Daoy (cell line): ENCODE measurements around the gene ATP2B1. TPM values are rescaled to one million over a fixed set of nuclear protein-coding genes. Genes with fewer than 3 reads are reported as not detected.
"Not testable (repeated sequence)": the region's sequence is repeated elsewhere in the genome, so short reads cannot be mapped to it uniquely, and the experiment has no call there.

Source experiments
- DNase-seq: peaks from one replicate; pipeline ENCODE4 v3.0.0-alpha.2; 2015; ENCODE audit warnings: low read depth
- total RNA-seq: library from RNA; depleted of rRNA; stranded (reverse); fragments of >200 nt; shearing (Covaris generic); gene quantifications from 2 replicates; pipeline ENCODE4 v1.2.3, GENCODE V29; 2014

Gene ATP2B1
- total RNA-seq, 1 experiment from 2014 or later = 37.0 TPM

DNA sequence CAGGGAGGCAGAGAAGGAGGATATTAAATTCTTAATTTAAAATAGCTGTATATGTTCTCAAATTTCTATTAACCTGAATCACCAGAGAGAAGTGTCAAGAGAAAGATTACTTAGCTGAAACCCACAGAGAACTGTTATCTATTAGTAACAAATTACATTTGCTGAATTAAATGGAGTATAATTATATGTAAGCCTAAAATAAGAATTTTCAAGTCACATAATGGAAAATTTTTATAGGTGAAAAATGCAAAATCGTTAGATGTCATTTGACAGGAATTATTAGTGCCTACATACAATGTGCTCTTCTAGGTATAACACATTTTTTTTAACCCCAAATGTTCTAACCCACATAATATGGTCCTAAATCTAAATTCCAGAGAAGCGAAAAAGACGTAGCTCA, 4.1 kb upstream of the ATP2B1 start:
- DNase-seq = no peak

DNA sequence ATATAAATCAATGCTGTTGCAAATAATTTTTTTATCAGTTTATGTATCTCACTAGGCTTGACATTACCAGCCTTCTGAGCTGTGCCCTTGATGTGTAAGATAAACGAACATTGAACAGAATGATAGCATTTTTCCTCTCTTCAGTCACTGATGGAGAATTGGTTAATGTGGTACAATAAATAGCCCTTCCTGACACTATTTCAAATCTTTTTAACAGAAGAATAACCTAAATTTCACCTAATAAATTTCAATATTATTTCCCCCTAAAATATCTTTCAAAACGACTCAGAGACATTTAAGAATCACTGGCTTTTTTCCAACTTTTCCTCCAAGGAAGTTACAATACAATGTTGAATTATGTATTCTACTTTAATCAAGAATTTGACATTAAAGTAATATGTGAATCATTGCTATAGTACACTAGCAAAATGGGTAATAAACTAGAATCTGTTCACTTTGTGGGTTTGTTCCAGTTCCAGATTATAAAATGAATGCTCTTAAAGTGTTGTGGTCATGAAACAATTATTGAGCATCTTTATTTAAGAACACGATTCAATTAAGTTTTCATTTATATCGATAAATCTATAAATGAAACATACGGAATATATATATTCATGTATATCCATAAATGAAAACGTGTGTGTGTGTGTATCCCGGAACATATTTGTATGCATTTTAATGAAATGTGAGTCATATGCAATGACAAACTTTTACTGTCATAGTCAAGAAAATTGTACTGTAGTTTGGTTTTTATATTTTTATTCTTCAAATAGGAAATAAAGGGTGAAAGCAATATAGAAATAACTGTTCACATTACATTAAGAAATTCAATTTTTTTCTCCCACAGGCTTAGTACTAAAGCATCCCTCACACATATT, 2.5 kb upstream of the ATP2B1 start:
- no peak for DNase-seq

DNA sequence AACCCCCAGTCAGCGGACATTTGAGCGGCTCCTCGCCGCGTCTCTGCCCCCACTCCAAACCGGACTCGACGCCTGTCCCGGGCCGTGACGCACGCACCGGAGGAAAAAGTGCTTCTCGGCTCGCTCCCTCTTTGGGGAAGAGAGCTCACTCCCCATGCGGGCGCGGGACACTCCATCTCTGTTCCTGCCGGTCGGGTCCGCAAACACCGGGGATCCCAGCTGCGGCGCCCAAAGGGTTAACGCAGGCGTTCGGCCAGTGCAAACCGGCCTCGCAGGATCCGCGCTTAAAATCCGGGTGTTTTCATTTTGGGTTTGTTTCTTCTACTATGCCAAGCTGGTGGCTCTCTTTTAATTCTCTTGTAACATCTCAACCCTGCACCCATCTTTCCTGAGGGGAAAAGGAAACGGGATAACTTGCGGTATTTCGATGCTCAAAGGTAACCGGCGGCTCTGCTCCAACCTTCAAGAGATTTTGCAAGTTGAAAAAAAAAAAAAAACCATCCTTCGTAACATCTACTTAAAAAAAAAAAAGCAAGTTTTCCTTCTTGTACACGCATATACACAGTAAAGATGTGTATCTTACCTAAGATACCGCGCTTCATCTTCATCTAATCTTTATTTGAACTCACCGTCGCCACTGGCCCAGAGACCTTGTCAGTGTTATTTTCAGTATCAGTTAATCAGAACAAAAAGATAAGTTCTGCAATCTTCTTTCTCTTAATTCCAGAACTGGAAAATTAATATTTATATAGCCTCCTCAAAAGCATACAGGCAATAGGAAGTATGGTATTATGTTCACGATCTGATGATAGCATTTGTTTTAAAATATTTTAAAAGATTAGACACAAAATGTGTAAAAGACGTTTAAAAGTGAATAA, 1.6 kb upstream of the ATP2B1 start:
- no peak for DNase-seq

DNA sequence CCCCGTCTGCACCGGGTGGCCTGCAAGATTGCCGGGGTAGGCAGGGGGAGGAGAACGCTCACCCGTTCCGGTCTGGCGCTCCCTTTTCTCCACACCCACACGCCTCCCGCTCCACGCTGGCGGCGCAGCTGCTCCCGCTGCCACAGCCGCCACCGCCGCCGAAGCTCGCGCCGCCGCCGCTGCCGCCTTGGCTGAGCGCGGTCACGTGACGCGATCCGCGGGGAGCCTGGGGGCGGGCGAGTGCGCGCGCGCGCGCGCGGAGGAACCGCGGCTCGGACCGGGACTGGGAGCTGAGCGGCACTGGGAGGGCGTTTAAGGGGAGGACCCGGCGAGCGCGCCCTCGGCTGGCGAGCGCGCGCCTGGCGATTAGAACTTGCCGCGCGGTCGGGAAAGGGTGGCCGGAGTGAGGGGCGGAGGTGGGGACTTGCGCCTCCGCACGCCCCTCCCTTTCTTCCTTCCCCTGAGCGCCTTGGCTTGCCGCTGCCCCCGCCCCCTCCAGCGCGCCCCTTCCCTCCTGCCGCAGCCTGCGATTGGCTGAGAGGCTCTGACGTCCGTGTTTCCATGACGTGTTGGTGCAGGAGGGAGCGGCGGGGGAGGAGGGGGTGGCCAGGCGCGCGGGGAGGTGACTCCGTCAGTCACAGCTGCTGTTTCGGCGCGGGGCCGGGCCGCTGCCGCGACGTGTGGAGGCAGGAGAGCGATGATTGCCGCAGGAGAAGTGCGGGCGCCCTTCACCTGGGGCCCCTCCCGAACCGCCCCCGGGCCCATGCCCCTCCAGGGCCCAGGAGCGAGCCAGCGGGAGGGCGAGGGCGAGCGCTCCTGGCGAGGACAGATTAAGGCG, 738 bp upstream of the ATP2B1 start:
- DNase-seq = peak; percentile 100

DNA sequence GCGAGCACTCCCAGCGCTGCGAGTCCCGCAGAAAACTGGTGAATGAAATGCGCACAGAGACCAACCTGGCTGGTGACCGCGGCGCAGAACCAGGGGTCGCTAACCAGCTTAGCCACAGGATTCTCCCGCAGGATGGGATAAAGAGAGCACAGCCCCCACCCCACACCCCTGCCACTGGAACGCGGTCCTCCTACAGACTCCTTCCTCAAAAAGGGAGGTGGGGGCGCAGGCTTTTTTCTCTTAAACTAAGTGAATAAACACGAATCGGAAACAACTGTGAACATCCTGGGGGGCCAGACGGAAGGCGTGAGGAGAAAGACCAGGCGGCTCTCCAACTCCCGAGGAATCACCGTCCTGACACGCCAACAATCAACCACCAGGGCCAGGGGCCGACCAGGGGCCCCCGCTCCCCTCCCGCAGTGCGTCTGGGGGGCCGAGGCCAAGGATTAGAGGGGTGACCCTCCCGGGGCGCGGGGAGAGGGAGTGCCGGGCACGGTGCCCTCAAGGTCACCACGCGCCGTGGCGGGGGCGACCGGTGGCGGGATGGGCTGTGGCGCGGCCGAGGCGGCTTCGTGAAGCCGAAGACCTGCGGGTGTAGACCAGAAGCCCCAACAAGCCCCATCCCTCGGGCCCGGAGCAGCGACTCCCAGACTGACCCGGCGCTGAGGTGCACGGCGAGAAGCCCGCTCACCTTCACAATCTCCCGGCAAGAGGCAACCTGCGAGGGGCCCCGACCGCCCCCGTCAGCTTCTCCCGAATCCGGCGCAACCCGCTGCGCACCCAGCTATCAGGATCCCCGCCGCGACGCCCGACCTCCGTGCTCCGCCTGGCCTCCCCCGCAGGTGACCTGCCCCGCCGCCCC, 704 bp downstream of the ATP2B1 start:
- peak; percentile 46 for DNase-seq

DNA sequence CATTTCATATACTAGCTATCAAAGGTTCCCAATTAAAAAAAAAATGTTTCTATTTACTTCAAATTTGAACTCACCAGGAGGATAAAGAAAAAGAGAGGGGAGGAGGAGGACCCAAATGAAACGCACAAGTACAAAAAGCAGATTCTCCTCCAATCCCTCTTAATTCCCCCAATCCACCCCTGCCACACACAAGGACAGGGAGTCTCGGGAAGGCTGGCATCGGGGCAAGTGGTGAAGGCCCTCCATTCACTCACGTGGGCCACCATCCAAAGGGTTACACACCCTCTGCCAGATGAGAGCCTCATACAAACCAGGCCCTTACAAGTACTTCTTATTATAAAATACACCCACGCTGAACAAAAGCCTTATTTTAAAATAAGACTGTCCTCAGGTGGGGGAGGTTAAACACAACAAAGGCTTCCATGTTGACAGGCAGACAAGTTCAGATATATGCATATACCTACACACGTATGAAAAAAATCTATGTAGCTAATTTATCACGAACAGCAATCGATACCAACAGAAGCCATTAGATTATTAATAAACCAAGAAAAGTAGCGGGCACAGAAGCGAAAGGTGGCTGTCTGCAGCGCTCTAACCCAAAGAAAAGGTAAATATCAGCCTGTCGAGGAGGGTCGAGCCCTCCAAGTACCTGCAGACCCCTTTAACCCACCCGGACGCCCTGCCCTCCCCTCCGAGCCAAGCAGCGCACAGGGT, 1.5 kb downstream of the ATP2B1 start:
- DNase-seq = peak; percentile 46

DNA sequence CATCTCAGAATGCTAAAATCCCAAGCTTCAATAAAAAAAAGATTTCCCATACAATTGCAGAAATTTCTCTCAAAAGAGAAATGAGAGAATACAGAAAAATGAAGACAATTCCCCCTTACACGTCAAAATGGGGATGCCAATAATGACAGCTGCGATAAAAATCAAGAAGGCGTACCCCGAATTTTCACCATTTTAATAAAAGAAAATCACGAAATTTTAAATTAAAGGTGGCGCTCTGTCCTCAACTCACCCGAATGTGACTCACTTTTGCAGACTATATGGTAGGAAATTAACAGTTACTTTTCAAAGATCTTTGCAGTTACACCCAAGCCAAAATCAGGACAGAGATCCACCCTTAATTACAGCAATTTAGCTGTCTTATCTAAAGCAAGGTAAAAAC, 2.1 kb downstream of the ATP2B1 start:
- no peak for DNase-seq

DNA sequence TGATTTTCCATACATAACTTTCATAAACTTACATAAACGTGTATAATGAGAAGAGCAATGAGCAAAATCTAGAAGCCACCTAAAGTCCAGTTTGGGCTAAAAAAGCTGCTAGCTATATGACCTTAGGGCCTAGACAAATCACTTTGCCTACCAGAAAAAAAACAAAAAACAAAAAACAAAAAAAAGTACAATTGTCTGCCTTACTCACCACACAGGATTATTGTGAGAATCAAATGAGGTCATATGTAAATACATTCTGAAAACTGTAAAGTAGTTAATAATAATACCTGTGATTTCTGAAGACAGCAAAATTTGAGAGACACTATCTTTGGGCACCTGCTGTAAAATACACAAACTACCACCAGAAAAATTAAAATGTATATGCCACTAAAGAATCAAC, 4.2 kb downstream of the ATP2B1 start:
- no peak for DNase-seq

DNA sequence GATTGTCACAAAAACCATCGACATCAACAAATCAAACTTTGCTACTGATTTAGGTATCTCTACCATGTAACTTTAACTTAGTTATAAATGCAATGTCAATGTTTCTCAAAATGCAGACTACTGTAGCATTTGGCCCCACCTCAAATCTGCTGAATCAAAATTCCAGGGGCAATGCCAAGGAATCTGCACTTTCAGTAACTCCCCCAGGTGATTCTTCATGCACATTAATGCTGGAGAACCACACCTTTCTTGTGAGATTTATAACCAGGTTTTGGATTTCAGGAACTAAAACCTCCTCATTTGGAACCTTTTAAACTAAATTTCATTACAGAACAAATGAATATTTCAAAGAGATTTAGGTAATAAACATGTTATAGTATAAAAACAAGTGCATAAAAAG, 4.9 kb downstream of the ATP2B1 start:
- no peak for DNase-seq

DNA sequence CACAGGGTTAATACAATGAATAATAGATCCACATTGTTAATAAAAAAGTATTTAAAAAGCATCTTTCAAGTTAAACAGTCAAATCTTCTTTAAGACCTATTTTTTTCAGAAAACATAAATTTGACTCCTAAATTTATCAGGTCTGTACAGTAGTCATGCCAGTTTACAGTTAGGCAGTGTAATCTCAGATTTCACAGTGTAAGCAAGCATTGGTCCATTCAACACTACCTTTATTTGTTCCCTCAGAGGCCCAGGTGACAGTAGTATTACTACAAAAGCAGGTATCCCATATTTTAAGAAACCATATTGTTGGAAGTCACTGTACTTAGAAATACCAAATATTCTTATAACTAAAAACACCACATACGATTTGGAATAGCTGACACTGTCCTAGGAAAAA, 6.1 kb downstream of the ATP2B1 start:
- no peak for DNase-seq

DNA sequence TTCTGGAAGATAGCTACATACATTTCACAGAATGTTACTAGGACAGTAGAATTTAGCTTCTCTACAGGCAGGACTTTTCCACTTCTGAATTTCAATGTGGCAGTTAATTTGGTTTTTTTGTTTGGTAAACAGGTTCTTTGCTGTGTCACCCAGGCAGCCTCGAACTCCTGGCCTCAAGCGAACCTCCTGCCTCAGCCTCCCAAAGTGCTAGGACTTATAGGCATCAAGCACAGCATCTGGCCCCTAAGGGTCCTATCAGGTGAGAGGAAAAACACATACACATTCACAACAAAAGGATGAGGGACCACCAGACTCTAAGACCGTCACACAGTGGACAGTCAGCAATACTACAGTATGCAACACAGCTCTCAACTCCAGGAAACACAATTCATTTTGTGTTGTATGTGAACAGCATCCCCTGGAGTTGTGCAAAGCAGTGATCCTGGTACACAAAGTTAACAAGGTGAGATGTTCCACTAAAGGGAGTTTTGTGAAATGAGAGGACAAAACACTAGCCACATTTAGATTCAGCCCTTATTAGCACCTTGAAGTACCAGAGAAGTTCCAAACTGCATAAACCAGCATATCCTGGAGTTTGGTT, 6.9 kb downstream of the ATP2B1 start:
- no peak for DNase-seq

DNA sequence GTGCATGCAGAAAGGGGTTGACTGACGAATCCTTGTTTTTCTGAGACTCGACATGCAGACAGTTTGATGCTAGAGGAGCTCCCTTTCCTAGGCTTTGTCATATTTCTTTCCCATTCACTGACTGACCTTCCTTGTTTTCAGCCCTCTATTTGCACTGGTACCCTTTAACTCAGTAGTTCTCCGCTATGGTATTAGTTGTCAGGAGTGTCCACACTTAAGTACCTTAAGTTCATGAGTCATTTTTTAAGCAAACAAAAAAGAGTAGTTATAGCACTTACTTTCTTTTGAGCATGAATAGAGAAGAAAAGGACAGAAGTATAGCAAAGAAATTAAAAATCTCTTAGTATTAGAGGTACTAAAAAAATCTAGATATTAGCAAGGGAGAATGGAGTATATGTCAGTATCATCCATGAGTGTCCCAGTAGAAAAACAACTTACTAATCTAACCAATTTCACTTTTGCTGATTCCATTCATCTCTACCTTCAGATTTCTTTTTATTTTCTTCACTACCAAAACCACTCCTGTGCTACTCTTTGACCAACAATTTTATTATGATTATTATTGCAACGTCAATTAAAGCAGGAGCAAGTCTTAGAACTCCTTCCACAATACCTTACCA, 8.3 kb downstream of the ATP2B1 start:
- DNase-seq = no peak

DNA sequence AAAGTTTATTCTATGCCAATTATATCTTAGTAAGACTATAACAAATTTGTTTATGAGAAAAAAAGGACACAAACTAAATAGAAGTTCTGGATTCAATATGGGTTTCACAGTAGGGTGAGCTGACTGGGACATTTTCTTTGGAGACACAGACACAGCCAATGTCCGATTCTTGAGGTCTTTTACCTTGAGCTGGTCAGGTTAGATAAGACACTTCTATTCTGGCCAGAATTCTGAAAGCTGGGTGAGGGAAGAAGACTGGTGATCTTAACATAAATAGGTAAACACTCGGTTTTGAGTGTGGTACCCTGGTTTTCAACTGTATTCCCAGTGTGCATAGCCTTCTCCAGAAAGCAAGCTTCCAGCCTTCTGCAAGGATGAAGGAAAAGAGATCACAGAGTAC, 10.0 kb downstream of the ATP2B1 start:
- DNase-seq = no peak

DNA sequence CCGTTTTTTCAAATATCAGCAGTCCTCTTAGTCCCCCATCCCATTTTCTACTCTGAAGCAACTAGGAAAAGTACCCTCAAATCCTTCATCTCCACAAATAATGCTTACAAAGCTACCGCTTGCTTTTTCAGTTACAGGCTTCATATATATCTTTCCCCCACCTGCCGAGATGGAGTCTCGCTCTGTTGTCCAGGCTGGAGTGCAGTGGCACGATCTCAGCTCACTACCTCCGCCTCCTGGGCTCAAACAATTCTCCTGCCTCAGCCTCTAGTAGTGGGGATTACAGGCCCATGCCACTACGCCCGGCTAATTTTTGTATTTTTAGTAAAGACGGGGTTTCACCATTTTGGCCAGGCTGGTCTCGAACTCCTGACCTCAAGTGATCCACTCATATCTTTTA, 10.9 kb downstream of the ATP2B1 start:
- not testable (repeated sequence) for DNase-seq

DNA sequence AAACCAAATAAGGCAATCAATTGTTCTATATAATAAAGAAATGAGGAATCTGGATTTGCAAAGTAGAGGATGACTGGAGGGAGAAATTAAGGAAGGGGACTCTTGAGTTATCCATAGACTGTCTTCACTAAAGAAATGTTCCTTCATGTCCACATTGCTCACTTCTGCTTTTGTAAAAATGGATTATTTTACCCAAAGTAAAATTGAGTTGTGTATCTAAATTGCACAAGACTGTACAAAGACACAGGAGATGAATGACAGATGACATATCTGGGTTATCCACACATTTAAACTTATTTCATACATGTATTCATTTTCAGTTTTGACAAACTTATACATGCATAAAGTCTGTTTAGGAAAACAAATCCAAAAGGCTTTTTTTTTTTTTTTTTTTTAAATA, 11.3 kb downstream of the ATP2B1 start:
- DNase-seq = no peak

DNA sequence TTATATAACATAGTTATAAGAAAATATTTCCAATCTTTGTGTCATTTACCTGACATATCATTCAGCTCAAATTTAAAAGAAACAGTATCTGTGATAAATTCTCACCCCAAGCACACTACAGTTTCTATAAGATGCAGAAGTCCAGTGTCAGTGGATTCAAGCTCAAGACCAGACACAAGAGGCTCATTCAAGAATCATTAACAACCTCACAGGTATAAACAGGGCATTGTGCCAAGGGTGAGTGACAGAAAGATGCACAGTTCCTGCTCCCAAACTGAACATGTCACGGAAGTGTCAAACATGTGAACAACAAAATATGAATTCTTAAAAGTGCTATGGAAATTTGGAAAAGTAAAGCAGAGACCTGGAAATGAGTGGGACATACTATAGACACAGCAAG, 12.8 kb downstream of the ATP2B1 start:
- no peak for DNase-seq

DNA sequence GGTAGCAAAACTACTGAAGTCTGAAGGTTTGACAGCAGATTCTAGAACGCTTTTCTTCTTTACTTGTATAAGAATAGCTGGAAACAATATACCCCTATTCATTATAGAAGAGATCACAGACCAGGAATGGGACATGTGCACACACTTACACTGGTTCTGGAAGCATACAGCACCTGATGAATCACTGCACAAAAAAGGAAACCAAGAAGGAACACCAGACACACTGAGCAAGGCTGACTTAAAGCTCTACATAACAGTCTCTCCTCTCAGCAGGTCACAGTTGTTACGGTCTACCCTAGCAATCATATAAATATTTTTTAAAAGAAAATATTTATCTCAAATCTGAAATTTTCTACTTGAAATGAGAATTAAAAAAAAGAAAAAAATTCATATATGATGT, 13.5 kb downstream of the ATP2B1 start:
- DNase-seq = peak; percentile 59

DNA sequence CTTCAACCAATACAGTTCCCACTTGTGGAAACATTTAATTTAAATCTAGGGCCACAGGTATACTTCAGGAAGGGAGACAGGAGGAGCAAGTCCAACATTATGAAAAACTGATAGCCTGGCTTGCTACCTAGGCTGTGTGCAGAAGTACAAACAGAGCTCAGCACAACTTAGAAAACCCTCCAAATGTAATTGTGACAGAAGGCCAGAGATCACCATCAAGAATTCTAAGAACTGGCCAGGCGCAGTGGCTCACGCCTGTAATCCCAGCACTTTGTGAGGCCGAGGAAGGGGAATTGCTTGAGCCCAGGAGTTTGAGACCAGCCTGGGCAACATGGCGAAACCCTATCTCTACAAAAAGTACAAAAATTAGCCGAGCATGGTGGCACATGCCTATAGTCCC, 14.1 kb downstream of the ATP2B1 start:
- DNase-seq = no peak

DNA sequence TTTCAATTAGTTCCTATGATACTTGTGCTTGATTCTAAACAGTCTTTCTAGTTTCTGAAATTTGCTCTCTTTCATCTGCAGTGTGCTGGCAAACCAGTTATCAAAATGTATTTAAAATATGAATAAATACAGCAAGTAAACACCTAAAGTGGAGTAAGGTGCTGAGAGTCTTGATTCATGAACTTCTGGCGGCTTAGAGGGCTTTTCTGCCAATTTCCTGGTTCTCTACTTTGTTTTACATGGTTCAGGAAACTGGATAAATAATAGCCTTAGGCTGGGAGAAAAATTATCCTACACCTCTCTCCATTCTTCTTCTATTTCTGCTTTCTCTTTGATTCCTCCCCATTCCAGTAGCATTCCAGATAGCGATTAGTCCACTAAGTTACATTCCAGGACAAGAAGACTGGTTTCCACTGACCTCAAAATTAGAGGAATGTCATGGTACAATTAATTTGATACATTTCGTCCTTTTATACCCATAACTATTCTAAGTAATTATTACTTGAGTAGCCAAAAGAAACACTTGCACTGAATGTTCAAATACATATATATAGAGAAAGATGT, 14.9 kb downstream of the ATP2B1 start:
- DNase-seq = peak; percentile 14
